MCF 10A (cell line): Measurements from ENCODE around the gene YPEL2. TPM values are rescaled to one million over a fixed set of nuclear protein-coding genes. Genes with fewer than 3 reads are reported as not detected.

ENCODE experiments used
- BruUV-seq: library from RNA; stranded (reverse); fragments of 400-500 nt; replicated peaks from 2 replicates; lab custom pipeline; 2021; lab: Mats Ljungman, UMichigan
- CTCF ChIA-PET: fragments of 300-600 bp; sonication (Branson Sonifier 250); formaldehyde crosslinking; extraction: SDS; loops from one replicate; lab custom pipeline; 2021; ENCODE audit warnings: antibody characterized with exemption, inconsistent platforms; lab: Yijun Ruan, JAX
- POLR2A ChIA-PET: fragments of 300-600, 350-650 bp; sonication (Branson Sonifier 250); formaldehyde crosslinking; extraction: SDS; loops from one replicate; lab custom pipeline; 2020; ENCODE audit warnings: antibody characterized with exemption, inconsistent platforms; lab: Yijun Ruan, JAX
- DNase-seq: peaks from one replicate; pipeline ENCODE4 v3.0.0-alpha.2; 2018; ENCODE audit not compliant: unreplicated experiment
- H3K27ac Mint-ChIP-seq: one replicate; pipeline ENCODE4 v1.8.0; 2022; ENCODE audit warnings: mild to moderate bottlenecking, low read depth, mixed read lengths; ENCODE audit not compliant: unreplicated experiment
- H3K27me3 Mint-ChIP-seq: one replicate; pipeline ENCODE4 v1.8.0; 2022; ENCODE audit warnings: mixed read lengths; ENCODE audit not compliant: insufficient read depth, unreplicated experiment
- H3K36me3 Mint-ChIP-seq: one replicate; pipeline ENCODE4 v1.8.0; 2022; ENCODE audit warnings: mild to moderate bottlenecking, moderate library complexity, mixed read lengths; ENCODE audit not compliant: insufficient read depth, unreplicated experiment
- H3K4me1 Mint-ChIP-seq: one replicate; pipeline ENCODE4 v1.8.0; 2022; ENCODE audit warnings: mixed read lengths; ENCODE audit not compliant: insufficient read depth, unreplicated experiment
- H3K4me3 Mint-ChIP-seq: one replicate; pipeline ENCODE4 v1.8.0; 2022; ENCODE audit warnings: mild to moderate bottlenecking, moderate library complexity, mixed read lengths; ENCODE audit not compliant: unreplicated experiment
- H3K9me3 Mint-ChIP-seq: one replicate; pipeline ENCODE4 v1.8.0; 2022; ENCODE audit warnings: mixed read lengths; ENCODE audit not compliant: unreplicated experiment
- CTCF ChIP-seq: fragments of 200-600 bp; IDR thresholded peaks from one replicate; pipeline ENCODE4 v1.8.0; 2022; ENCODE audit warnings: antibody characterized with exemption, mild to moderate bottlenecking; ENCODE audit not compliant: unreplicated experiment
- intact Hi-C: fragments of 100-400 bp; cut with micrococcal nuclease; formaldehyde crosslinking; loops from 2 replicates; pipeline ENCODE4 v1.14.1; 2022
- microRNA-seq: library from miRNA; unstranded; fragments of <30 nt; microRNA quantifications from one replicate; pipeline ENCODE4 v1.2.0, GENCODE V29; 2022
- total RNA-seq: library from RNA; stranded (reverse); gene quantifications from 2 replicates; pipeline ENCODE4 v1.2.3, GENCODE V29; 2022

The YPEL2 gene
- total RNA-seq, 1 experiment from 2014 or later, result 2.1 TPM

DNA sequence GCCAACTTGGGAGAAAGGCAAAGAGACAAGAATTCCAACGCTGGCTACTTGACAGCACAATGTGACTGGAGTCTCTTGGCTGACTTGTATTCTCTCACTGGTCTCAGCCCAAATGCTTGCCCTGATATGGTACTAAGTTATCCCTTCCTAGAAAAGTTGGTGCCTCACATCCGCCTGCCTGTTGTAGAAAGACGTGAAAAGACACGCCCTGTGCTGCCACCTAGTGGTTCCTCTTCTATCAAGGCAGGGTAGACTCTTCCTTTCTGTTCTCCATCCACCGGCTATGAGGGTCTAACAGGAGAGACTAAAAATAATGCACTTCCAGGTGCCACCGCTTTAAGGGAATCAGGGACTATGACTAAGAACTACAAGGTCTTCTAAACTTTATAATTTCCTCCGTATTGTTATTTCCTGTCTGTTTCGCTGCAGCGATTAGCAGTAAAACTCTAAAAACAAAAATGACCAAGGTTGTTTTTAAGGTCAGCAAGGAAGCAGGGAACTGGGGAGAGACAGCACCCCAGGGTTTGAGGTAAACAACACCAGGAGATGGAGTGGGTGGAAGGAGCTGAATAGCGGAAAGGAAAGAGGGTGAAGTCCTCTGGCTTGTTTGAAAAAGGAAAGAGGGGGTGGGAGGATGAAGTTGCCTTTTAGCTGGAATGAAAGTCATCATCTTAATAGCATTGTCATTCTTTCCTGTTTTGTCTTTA, 109.5 kb downstream of the YPEL2 start:
- H3K4me3 Mint-ChIP-seq, result no peak overlapping the region

GRCh38 chr17:59441464-59442096, 110.1 kb downstream of the YPEL2 start:
- H3K9me3 Mint-ChIP-seq, result no peaks in the 10 kb centered on the region
- no peaks in the 10 kb centered on the region for H3K27me3 Mint-ChIP-seq
- no TSS peak for BruUV-seq
- peaks cover 8% of the 10 kb centered on the region for H3K4me1 Mint-ChIP-seq
- ChIA-PET POLR2A (interaction anchor here (0.7 to 3.2 kb wide), 6 partner anchors 10 to 922 kb away, joined by 3 to 18 read pairs (median 4); partner anchors contain the start of gene CLTC), CTCF (interaction anchor here (0.5 to 11.9 kb wide), 39 partner anchors 9 to 895 kb away, joined by 3 to 227 read pairs (median 4); partner anchors contain the start of gene YPEL2)
- TF ChIP-seq CTCF, result no peak
- no peaks in the 10 kb centered on the region for H3K36me3 Mint-ChIP-seq
- H3K4me3 Mint-ChIP-seq, result no peak overlapping the region
- H3K27ac Mint-ChIP-seq, result peak overlapping the region; percentile 89
- DNase-seq, result no peak
- intact Hi-C loops, result loop anchor here (2.0 kb wide), 1 partner anchor 221 kb away; the partner anchor contains the start of gene GDPD1

More for the DNA sequence above, 109.5 kb downstream of the YPEL2 start:
- Mint-ChIP-seq H3K9me3 (no peaks in the 10 kb centered on the region), H3K36me3 (no peaks in the 10 kb centered on the region), H3K27me3 (no peaks in the 10 kb centered on the region), H3K4me1 (peaks cover 8% of the 10 kb centered on the region), H3K27ac (peak overlapping the region; percentile 89)
- peak; percentile 89 for DNase-seq
- ChIA-PET POLR2A (interaction anchor here (0.5 to 3.8 kb wide), 7 partner anchors 11 to 251 kb away, joined by 3 to 18 read pairs (median 4); partner anchors contain the start of gene CLTC), CTCF (interaction anchor here (0.6 to 11.9 kb wide), 37 partner anchors 9 to 435 kb away, joined by 3 to 227 read pairs (median 5); partner anchors contain the start of gene YPEL2)
- peak; percentile 68 for TF ChIP-seq CTCF
- BruUV-seq, result no TSS peak
- intact Hi-C loops, result loop anchor here (1.0 to 2.0 kb wide), 3 partner anchors 112 to 220 kb away; partner anchors contain the start of gene GDPD1

DNA sequence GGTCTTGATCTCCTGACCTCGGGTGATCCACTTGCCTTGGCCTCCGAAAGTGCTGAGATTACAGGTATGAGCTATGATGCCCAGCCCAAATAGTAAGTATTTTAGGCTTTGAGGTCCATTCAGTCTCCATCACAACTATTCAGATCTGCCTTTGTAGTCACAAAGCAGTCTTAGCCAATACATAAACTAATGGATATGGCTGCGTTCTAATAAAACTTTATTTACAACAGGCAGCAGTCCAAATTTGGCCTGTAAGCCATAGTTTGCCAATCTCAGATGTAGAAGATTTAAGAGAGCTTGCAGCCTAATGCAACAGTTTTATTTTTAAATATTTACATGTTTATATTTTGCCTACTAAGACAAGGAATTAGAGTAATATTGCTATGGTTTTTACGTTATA, 111.7 kb downstream of the YPEL2 start:
- no peaks in the 10 kb centered on the region for H3K27me3 Mint-ChIP-seq
- H3K4me3 Mint-ChIP-seq, result no peak overlapping the region
- H3K36me3 Mint-ChIP-seq, result no peaks in the 10 kb centered on the region
- TF ChIP-seq CTCF, result no peak
- no peak overlapping the region for H3K27ac Mint-ChIP-seq
- H3K4me1 Mint-ChIP-seq, result peaks cover 8% of the 10 kb centered on the region
- intact Hi-C loops, result no loop called here
- no peak for DNase-seq
- no peaks in the 10 kb centered on the region for H3K9me3 Mint-ChIP-seq
- CTCF ChIA-PET, result interaction anchor here (0.6 to 11.9 kb wide), 12 partner anchors 9 to 176 kb away, joined by 3 to 227 read pairs (median 8); partner anchors contain the start of gene YPEL2
- POLR2A ChIA-PET, result interaction anchor here (3.2 kb wide), 1 partner anchor 132 kb away, joined by 18 read pairs; no protein-coding TSS in a partner anchor
- BruUV-seq, result no TSS peak

Small RNA genes lying within 50 kb of the gene (microRNA-seq; reads per million reads assigned to microRNA genes)
- not detected for gene MIR4729

Other genes starting within 250 kb of the YPEL2 start
- gene TRIM37, start 224.8 kb upstream of the YPEL2 start, total RNA-seq, result 38.9 and 39.8 TPM in 2 replicates
- gene SKA2, start 176.5 kb upstream of the YPEL2 start, total RNA-seq, result 54.6 and 57.5 TPM in 2 replicates
- gene PRR11, start 175.9 kb upstream of the YPEL2 start, total RNA-seq, result 35.7 and 48.5 TPM in 2 replicates
- 12.0 and 15.1 TPM in 2 replicates for gene SMG8, start 121.6 kb upstream of the YPEL2 start, total RNA-seq
- gene GDPD1, start 111.1 kb upstream of the YPEL2 start, total RNA-seq, result 2.2 and 2.9 TPM in 2 replicates
- gene DHX40, start 234.0 kb downstream of the YPEL2 start, total RNA-seq, result 21.4 and 23.3 TPM in 2 replicates